Neural progenitor cell (in vitro differentiated cells): ENCODE data around the gene TIMM8A.

Source experiments
- EZH2phosphoT487 ChIP-seq: fragments of 200-600 bp; sonication (generic); IDR thresholded peaks from 2 replicates; pipeline ENCODE4 v1.6.1; 2017; ENCODE audit warnings: antibody characterized with exemption
- TF ChIP-seq, protein P1 (sequence below): fragments of 200-600 bp; sonication (generic); IDR thresholded peaks from 2 replicates; pipeline ENCODE4 v1.5.1; 2017; ENCODE audit warnings: antibody characterized with exemption, mild to moderate bottlenecking

DNA sequence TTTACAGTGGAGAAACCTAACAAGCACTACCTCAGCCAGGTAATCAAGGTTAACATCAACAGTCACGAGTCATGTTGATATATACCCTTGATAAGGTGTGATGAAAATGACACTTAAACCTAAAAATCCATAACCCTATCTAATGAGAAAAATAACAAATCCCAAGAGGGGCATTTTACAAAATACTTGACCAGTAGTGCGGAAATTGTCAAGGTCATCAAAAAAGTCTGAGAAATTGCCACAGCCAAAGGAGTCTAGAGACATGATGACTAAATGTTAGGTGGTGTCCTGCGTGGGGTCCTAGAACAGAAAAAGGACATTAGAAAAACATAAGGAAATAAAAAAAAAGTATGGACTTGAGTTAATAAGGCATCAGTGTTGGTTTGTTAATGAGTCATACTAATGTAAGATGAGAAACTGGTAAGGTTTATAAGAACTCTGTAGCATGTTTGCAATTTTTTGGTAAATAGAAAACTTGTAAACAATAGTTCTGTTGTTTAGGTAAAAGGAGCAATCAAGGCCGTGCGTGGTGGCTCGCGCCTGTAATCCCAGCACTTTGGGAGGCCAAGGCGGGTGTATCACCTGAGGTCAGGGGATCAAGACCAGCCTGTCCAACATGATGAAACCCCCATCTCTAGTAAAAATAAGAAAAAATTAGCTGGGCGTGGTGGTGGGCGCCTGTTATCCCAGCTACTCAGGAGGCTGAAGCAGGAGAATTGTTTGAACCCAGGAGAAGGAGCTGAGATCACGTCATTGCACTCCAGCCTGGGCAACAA lies 45.2 kb upstream of the TIMM8A start:
- TF ChIP-seq, protein P1, sequence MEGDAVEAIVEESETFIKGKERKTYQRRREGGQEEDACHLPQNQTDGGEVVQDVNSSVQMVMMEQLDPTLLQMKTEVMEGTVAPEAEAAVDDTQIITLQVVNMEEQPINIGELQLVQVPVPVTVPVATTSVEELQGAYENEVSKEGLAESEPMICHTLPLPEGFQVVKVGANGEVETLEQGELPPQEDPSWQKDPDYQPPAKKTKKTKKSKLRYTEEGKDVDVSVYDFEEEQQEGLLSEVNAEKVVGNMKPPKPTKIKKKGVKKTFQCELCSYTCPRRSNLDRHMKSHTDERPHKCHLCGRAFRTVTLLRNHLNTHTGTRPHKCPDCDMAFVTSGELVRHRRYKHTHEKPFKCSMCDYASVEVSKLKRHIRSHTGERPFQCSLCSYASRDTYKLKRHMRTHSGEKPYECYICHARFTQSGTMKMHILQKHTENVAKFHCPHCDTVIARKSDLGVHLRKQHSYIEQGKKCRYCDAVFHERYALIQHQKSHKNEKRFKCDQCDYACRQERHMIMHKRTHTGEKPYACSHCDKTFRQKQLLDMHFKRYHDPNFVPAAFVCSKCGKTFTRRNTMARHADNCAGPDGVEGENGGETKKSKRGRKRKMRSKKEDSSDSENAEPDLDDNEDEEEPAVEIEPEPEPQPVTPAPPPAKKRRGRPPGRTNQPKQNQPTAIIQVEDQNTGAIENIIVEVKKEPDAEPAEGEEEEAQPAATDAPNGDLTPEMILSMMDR, result no peak
- TF ChIP-seq EZH2phosphoT487, result no peak
